Duodenal mucosa (tissue), 2 donors: Measurements from ENCODE around the gene HCFC1.

ENCODE experiments used
- H3K27ac ChIP-seq: one replicate; pipeline ENCODE4 v1.7.0; 2013; ENCODE audit warnings: low read depth, low read length
- H3K27me3 ChIP-seq, 2 donors: one replicate each; pipeline ENCODE4 v1.7.0; 2013; ENCODE audit warnings: low read length in 2 of 2, control low read depth in 1 of 2; ENCODE audit not compliant: insufficient read depth in 2 of 2, control insufficient read depth in 1 of 2
- H3K36me3 ChIP-seq, 2 donors: one replicate each; pipeline ENCODE4 v1.7.0; 2013; ENCODE audit warnings: low read length in 2 of 2, control low read depth in 1 of 2; ENCODE audit not compliant: insufficient read depth in 2 of 2, control insufficient read depth in 1 of 2
- H3K4me1 ChIP-seq, 2 donors: one replicate each; pipeline ENCODE4 v1.7.0; 2013; ENCODE audit warnings: low read length in 2 of 2, control low read depth in 1 of 2; ENCODE audit not compliant: insufficient read depth in 2 of 2, control insufficient read depth in 1 of 2
- H3K4me3 ChIP-seq, 2 donors: one replicate each; pipeline ENCODE4 v1.7.0; 2013; ENCODE audit warnings: low read length in 2 of 2, low read depth in 1 of 2
- H3K9ac ChIP-seq, 2 donors: one replicate each; pipeline ENCODE4 v1.7.0; 2013; ENCODE audit warnings: low read length in 2 of 2, low read depth in 1 of 2
- H3K9me3 ChIP-seq, 2 donors: one replicate each; pipeline ENCODE4 v1.7.0; 2013; ENCODE audit warnings: low read length in 2 of 2, control low read depth in 1 of 2; ENCODE audit not compliant: control insufficient read depth in 1 of 2

Gene HCFC1

DNA sequence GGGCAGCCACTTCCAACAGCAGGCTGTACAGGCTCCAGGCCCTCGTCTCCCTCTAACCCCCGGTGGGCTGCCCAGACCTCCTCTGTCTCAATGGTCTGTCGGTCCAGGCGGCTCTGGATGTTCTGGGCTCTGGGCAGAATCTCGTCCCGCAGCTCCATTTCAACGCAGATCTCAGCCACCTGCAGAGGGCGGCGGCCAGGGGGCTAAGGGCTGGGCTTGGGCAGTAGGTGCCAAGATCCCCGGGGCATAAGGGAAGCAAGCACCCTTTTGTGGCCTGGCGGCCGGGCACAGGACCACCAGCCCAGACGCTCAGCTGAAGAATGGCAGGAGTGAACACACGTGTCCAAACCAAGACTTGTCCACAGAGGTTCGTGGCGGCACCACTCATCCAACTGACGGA, 57.9 kb downstream of the HCFC1 start:
- Histone ChIP-seq H3K27me3 (no peaks in the 10 kb centered on the region), H3K4me1 (no peaks in the 10 kb centered on the region), H3K9ac (no peak overlapping the region), H3K4me3 (no peak overlapping the region), H3K9me3 (no peaks in the 10 kb centered on the region), H3K27ac (no peak overlapping the region), H3K36me3 (peaks cover 0 to 6% of the 10 kb centered on the region in 2 donors)

DNA sequence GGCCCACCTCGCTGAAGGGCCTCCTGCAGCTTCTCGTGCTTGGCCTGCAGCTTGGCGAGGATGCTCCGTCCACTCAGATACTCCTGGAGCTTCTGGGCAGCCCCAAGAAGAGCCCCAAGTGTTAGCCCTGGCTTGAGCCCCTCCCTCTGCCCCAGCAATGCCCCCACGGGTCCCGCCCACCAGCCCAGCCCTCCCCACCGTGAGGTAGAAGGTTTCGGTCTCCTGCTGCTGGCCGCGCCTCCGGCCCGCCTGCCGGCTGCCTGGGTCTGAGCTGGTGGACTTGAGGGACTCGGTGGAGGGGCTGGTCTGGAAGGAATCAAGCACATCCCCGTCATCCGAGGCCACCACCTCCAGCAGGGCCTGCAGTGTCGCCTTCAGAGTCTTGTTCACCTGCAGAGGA, 58.4 kb downstream of the HCFC1 start:
- Histone ChIP-seq H3K27me3 (no peaks in the 10 kb centered on the region), H3K9ac (no peak overlapping the region), H3K36me3 (peaks cover 0 to 6% of the 10 kb centered on the region in 2 donors), H3K9me3 (no peaks in the 10 kb centered on the region), H3K4me3 (no peak overlapping the region), H3K4me1 (no peaks in the 10 kb centered on the region), H3K27ac (no peak overlapping the region)

- Histone ChIP-seq H3K27ac (no peak overlapping the region), H3K4me3 (no peak overlapping the region), H3K9ac (no peak overlapping the region), H3K4me1 (no peaks in the 10 kb centered on the region), H3K36me3 (no peaks in the 10 kb centered on the region), H3K27me3 (no peaks in the 10 kb centered on the region), H3K9me3 (no peaks in the 10 kb centered on the region)
Measured at GRCh38 chrX:153911798-153912197, 59.8 kb downstream of the HCFC1 start.

DNA sequence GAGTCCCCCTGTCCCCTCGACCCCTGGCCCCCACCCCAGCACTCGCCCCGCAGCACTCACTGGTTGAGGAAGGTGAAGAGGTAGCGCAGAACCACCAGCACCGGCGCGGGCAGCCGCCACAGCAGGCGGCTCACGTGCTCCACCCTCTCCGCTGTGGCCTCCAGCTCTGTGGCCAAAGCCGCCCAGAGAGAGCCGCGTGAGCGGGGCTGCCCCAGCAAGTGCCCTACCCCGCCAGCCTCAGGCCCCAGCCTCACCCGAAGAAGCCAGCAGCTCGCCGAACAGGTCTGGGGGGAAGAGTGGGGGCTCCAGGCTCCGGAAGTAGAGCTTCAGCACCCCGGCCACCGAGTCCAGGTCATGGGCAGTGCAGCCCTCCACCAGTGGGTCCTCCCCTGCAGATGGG, 61.2 kb downstream of the HCFC1 start:
- H3K4me1 ChIP-seq = no peaks in the 10 kb centered on the region
- no peaks in the 10 kb centered on the region for H3K27me3 ChIP-seq
- H3K9ac ChIP-seq = no peak overlapping the region
- no peak overlapping the region for H3K27ac ChIP-seq
- no peak overlapping the region for H3K4me3 ChIP-seq
- H3K36me3 ChIP-seq = no peaks in the 10 kb centered on the region
- no peaks in the 10 kb centered on the region for H3K9me3 ChIP-seq

DNA sequence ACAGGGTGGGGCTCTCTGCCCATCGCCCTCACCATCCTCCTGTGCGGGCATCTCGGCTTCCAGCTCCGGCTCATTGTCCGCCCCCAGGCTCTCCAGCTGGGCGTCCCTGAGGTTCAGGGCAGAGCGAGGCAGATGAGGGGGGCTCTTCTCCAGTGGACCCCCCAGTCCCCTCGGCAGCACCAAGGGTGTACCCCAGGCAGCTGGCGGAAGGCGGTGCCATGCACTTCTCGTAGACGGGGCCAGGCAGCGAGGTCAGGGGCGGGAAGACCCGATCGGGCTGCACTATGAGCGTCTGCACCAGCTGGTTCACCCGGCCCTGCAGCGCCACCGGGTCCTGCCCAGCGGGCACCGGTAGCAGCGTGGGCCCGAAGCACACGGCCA, 61.6 kb downstream of the HCFC1 start:
- Histone ChIP-seq H3K9ac (no peak overlapping the region), H3K4me3 (no peak overlapping the region), H3K27me3 (no peaks in the 10 kb centered on the region), H3K4me1 (no peaks in the 10 kb centered on the region), H3K27ac (no peak overlapping the region), H3K9me3 (no peaks in the 10 kb centered on the region), H3K36me3 (no peaks in the 10 kb centered on the region)

DNA sequence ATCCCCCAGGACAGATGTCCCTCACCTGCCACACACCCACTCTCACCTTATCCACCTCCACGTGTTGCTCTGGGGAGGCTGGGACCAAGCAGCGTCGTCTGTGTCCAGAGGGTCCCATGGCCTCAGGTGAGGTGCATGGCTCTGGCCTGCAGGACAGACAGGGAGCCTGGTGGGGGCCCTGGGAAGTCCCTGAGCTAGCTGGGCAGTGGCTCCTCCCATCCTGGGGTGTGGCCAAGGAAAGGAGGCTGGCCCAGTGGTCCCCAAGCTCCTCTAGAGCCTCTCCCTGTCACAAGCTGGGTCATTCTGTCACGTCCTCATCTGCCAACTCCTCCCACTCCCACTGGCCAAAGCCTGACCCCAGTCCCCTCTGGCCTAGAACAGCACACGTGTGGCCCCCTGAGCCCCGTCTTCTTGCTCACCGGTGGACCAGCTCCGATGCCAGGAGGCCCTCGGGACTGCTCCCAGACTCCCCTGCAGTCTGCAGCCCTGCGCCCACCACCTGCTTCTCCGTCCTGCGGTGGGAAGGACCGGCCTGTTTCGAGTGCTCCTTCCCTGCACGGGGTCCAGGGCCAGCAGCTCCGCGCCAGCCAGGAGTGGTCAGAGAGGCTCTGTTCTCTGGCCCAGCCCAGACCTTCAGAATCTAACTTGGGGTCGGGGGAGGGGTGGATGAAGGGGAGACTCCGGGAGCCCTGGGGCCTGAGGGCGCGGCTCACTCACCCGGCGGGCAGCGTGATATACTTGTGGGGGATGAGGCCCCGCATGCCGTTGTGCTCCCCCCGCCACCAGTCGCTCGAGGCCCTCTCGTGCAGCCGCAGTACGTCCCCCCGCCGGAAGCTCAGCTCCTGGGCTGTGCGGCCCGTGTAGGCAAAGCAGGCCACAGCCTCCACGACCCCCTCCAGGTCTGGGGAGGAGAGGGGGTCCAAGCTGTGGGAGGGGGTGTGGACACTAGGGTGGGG, 62.3 kb downstream of the HCFC1 start:
- Histone ChIP-seq H3K9ac (no peak overlapping the region), H3K9me3 (no peaks in the 10 kb centered on the region), H3K4me1 (no peaks in the 10 kb centered on the region), H3K36me3 (no peaks in the 10 kb centered on the region), H3K27me3 (no peaks in the 10 kb centered on the region), H3K4me3 (no peak overlapping the region), H3K27ac (no peak overlapping the region)

- Histone ChIP-seq H3K36me3 (no peaks in the 10 kb centered on the region), H3K27me3 (no peaks in the 10 kb centered on the region), H3K9me3 (no peaks in the 10 kb centered on the region), H3K4me3 (no peak overlapping the region), H3K27ac (no peak overlapping the region), H3K9ac (no peak overlapping the region), H3K4me1 (peaks cover under 1 to 2% of the 10 kb centered on the region in 2 donors)
Measured at GRCh38 chrX:153908219-153908860, 63.3 kb downstream of the HCFC1 start.

DNA sequence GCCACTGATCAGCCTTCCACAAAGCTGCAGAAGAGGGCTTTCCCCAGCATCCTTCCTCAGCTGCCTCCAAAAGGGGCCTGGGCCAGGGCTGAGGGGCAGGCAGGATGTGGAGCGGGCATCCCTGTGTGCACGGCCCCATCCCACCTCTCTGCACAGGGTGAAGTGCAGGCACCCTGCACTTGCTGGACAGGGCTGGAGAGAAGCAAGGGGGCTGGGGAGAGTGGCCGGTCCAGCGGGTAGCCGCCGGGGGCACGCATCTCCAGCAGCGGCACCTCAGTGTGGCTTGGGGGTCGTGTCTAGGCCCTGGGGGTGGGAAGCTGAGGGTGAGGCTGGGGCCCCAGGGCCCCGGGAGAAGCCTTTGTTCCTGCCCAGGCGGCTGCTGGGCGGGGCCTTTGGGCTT, 64.2 kb downstream of the HCFC1 start:
- Histone ChIP-seq H3K36me3 (no peaks in the 10 kb centered on the region), H3K27me3 (no peaks in the 10 kb centered on the region), H3K27ac (no peak overlapping the region), H3K9me3 (no peaks in the 10 kb centered on the region), H3K9ac (no peak overlapping the region), H3K4me3 (no peak overlapping the region), H3K4me1 (peaks cover 3 to 5% of the 10 kb centered on the region in 2 donors)

GRCh38 chrX:153906126-153906917, 65.3 kb downstream of the HCFC1 start:
- H3K9me3 ChIP-seq = no peaks in the 10 kb centered on the region
- no peaks in the 10 kb centered on the region for H3K27me3 ChIP-seq
- no peak overlapping the region for H3K9ac ChIP-seq
- no peak overlapping the region for H3K27ac ChIP-seq
- peaks cover 3 to 5% of the 10 kb centered on the region in 2 donors for H3K4me1 ChIP-seq
- H3K4me3 ChIP-seq = no peak overlapping the region
- H3K36me3 ChIP-seq = no peaks in the 10 kb centered on the region
